HG02759 (cell line): ENCODE results near the gene SPTSSB.
A peak's percentile ranks its signal among the peaks of the same experiment; 100 is the strongest.

Source experiments
- ATAC-seq: cut with Tn5 transposase; IDR thresholded peaks from one replicate; pipeline ENCODE4 v1.9.1; 2021; ENCODE audit warnings: mild to moderate bottlenecking, moderate library complexity; ENCODE audit not compliant: unreplicated experiment

The SPTSSB gene

GRCh38 chr3:161393310-161393709 is 22.0 kb upstream of the SPTSSB start:
- ATAC-seq = no peak

GRCh38 chr3:161392853-161393252 is 21.5 kb upstream of the SPTSSB start:
- ATAC-seq = no peak

- ATAC-seq = no peak
Observed at GRCh38 chr3:161390200-161390599, 18.9 kb upstream of the SPTSSB start.

DNA sequence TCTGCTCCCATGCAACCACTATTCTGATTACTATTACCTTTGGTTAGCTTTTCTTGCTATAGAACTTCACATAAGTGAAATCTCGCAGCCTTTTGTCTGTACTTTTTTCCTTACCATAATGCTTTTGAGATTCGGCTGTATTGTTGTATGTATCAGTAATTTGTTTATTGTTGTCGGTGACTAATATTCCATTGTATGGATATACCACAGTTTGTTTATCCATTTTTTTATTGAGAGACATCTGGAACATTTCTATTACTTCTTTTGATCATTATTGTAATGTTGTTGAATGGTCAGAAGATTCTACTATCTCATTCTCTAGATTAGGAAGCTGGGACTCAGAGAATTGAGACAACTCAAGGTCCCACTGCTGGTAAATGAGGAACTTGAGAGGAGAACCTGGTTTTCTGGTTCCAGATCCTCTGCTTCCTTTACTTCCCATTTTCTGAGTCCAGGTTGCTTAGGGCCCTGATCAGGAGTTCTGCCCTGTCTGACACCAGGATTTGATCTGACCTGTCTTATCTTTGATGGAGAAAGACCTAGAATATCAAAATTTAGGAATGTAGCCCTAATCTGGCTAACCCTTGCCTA is 18.2 kb upstream of the SPTSSB start:
- no peak for ATAC-seq

GRCh38 chr3:161388855-161389254 is 17.5 kb upstream of the SPTSSB start:
- ATAC-seq = no peak

- no peak for ATAC-seq
Observed at GRCh38 chr3:161386991-161387770, 15.9 kb upstream of the SPTSSB start.

DNA sequence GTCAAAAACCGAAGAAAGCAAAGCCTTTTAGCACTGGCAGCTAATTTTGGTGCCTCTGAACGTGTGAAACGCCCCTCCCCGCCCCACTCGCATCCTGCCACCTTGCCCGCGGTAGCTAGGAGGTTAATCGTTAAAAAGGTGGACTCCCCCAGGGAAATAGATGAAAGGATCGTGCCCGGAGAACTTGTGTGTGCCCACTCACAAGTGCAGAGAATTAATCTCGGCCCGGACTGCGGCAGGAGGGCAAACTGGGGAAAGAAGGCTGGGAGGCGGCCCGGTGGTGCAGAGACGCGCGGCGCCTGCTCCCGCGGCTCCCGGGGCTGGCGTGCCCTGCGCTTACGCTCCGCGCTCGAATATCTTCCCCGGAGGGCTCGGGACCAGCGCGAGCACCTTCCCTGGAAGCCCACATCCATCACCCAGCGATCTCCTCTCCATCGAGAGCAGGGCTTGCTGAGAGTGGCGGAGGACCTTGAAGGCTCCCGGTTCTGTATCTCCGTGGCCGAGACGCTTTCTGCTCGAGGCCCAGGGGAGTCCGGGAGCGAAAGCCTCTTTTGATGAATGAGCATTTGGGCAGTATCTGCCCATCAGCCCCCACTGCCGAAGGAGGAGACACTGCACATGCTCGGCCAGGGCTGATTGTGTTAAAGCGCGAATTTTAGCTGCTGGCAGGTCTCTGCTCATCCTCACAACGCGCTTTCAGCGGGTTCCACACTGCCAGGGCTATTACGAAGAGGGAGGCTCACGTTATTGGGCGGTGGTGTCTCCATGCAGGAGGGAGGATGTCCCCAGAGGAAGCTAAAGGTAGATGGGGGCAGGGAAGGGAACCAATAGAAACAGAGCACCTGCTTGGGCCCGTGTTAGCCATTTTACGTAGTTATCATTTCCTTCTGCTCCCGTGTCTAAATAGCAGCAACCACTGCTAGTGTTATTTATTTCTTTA is 1.3 kb upstream of the SPTSSB start:
- peak; percentile 52 for ATAC-seq

GRCh38 chr3:161369531-161369930 is 1.8 kb downstream of the SPTSSB start:
- no peak for ATAC-seq

- ATAC-seq = no peak
Observed at GRCh38 chr3:161366094-161366493, 5.2 kb downstream of the SPTSSB start.

GRCh38 chr3:161358488-161358887 is 12.8 kb downstream of the SPTSSB start:
- no peak for ATAC-seq

DNA sequence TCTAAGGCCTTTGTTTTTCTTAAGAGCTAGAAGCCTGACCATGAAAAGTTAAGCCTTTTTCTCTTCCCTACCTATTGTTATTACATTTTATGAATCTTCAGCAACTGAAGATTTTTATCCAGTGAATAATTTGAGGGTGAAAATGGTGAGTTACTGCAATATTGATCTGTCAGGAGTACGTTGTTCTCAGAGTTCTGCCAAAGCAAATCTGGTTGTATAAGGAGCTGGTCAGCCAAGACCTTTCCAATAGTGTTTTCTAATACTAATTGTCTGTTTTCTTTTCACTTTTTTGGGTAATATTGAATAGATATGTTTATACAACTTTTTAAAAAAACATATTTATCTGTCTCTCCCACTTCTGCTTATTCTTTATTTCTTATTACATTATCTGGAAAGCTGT is 15.0 kb downstream of the SPTSSB start:
- no peak for ATAC-seq

- no peak for ATAC-seq
Observed at GRCh38 chr3:161355508-161355907, 15.8 kb downstream of the SPTSSB start.

DNA sequence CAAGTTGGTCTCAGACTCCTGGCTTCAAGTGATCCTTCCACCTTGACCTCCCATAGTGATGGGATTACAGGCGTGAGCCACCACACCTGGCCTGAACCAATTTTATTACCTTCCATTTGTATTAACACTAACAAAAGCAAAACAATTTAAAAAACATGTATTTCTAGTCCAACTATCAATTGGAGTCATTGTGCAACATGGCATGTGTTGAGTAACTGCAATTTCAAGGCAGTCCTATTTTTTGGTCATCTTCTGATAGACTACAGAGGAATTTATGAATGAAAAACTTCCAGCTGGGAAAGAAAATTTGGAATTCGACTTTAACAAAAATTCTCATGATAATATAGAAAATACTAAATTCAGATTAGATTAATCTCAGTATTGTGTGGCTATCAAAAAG is 16.8 kb downstream of the SPTSSB start:
- no peak for ATAC-seq

GRCh38 chr3:161351330-161351729 is 20.0 kb downstream of the SPTSSB start:
- no peak for ATAC-seq

DNA sequence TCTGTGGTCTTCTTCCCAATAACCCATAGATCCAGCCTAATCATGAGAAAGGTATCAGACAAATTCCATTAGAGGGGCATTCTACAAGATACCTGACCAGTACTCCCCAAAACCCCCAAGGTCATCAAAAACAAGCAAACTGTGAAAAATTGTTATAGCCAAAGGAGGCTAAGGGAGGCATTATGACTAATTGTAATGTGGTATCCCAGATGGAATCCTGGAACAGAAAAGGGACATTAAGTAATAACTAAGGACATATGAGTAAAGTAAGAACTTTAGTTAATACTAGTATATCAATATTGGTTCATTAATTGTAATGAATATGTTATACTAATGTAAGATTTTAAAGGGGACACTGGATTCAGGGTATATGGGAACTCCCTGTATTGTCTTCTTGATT is 20.4 kb downstream of the SPTSSB start:
- ATAC-seq = no peak

GRCh38 chr3:161349529-161350312 is 21.6 kb downstream of the SPTSSB start:
- ATAC-seq = peak; percentile 56

DNA sequence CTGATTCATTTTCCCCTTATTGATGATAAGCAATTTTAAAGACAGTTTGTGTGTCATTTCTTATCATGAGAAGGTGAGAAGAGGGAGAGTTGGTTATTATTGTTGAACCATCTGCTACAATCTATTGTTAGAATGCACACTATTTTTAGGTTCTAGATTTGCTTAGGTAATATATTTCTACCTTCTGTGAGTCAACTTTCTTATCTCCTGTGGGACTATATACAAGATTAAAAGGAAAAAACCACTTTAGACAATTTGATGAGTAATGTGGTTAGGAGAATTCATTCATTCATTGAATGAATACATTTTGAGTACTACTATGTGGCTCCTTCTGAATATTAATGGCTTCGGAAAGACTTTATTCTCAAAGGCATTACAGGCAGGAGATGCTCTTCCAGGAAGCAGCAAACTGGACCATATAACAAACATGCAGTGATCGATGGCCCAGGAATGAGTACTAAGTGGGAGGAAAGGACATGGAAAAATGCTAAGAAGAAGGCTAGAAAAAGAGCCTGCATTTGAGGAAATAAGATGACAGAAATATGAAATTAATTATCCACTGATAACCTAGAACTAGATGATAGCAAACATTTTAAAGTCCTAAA is 22.4 kb downstream of the SPTSSB start:
- peak; percentile 53 for ATAC-seq

GRCh38 chr3:161347726-161348125 is 23.6 kb downstream of the SPTSSB start:
- no peak for ATAC-seq

DNA sequence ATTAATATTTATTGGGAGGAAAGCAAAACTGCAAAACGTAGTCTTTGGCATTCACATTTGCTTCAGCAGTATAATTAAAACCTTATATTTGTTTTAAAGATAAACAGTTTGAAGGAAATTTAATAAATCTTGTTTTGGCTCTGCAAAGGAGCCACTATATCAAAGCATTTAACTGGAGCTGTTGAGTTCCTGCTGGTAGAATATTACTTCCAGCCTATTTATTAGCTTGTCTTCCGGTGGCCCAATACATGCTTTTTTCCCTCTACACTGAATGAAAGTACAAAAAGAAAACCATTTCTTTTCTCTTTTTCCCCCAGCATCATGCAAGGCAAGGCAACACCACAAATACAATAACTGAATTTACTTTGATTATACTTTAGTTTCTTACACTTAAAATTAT is 26.3 kb downstream of the SPTSSB start:
- no peak for ATAC-seq

DNA sequence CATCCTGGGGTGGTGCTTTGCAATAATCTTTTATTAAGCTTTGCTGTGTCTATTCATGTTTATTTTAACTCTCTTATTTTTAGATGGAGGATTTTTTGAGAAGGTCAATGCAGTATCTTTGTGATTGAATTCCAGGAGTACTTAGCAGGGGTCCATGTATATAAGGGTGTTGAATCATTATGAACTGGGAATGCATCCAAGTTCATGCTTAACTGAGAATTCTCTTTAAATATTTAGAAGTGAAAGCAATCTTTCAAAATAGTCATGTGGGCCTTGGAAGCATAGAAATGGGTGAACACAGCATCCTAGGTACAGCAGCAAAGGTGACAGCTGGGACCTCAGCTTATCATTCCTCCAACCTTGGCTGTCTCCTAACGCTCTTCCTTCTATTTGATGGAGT is 27.3 kb downstream of the SPTSSB start:
- ATAC-seq = no peak
